BJ (cell line): Measurements from ENCODE around the gene DOCK1. TPM values are rescaled to one million over a fixed set of nuclear protein-coding genes. Genes with fewer than 3 reads are reported as not detected.

ENCODE experiments used
- CTCF ChIA-PET: fragments of 350-600 bp; formaldehyde crosslinking; extraction: SDS; loops from one replicate; lab custom pipeline; 2021; ENCODE audit warnings: antibody characterized with exemption, inconsistent platforms; lab: Yijun Ruan, JAX
- POLR2A ChIA-PET: fragments of 300-600 bp; sonication (Branson Sonifier 250); formaldehyde crosslinking; extraction: SDS; loops from one replicate; lab custom pipeline; 2021; ENCODE audit warnings: antibody characterized with exemption; lab: Charles Lee
- DNase-seq: peaks from one replicate; pipeline ENCODE4 v3.0.0-alpha.2; 2011; ENCODE audit warnings: low read depth
- H3K27me3 ChIP-seq: 2 replicates; pipeline ENCODE4 v1.6.0; 2011; ENCODE audit warnings: low read length; ENCODE audit not compliant: control insufficient read depth, insufficient read depth
- H3K36me3 ChIP-seq: 2 replicates; pipeline ENCODE4 v1.5.1; 2011; ENCODE audit warnings: low read length; ENCODE audit not compliant: control insufficient read depth, insufficient read depth
- H3K4me3 ChIP-seq: 2 replicates; pipeline ENCODE4 v1.5.1; 2011; ENCODE audit warnings: low read depth, mild to moderate bottlenecking, control low read depth, low read length
- polyA plus RNA-seq: library from polyadenylated mRNA; depleted of rRNA; stranded (reverse); fragments of >200 nt; gene quantifications from 2 replicates; pipeline ENCODE4 v1.2.3, GENCODE V29; 2011
- TF ChIP-seq, protein P1 (sequence below): IDR thresholded peaks from 2 replicates; pipeline ENCODE4 v1.5.1; 2011; ENCODE audit warnings: low read depth, mild to moderate bottlenecking, control low read depth, inconsistent platforms, low read length, moderate library complexity; ENCODE audit not compliant: insufficient read depth

The DOCK1 gene
- polyA plus RNA-seq, 1 experiment, result 20.0 TPM

DNA sequence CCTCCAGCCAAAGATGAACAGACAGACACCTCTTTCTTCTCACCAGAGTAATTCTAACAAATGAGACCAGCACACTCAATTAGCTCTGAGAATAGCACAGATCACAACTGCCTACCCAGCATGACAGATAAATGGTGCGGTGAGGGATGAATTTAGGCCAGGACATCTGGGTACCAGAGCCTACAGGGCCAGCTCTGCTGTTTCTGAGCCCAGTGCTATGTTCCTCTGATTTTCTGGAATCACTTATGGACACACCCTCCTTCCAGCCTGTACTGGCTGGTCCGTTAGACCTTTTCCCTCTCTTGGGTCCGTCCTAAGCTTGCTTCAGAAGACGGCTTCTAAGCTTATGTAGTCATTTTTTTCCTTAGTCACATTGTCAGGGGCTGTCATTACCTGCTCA lies 217.6 kb downstream of the DOCK1 start:
- Histone ChIP-seq H3K36me3 (peaks cover 10% of the 10 kb centered on the region), H3K4me3 (no peak overlapping the region), H3K27me3 (no peaks in the 10 kb centered on the region)
- DNase-seq, result no peak
- TF ChIP-seq, protein P1, sequence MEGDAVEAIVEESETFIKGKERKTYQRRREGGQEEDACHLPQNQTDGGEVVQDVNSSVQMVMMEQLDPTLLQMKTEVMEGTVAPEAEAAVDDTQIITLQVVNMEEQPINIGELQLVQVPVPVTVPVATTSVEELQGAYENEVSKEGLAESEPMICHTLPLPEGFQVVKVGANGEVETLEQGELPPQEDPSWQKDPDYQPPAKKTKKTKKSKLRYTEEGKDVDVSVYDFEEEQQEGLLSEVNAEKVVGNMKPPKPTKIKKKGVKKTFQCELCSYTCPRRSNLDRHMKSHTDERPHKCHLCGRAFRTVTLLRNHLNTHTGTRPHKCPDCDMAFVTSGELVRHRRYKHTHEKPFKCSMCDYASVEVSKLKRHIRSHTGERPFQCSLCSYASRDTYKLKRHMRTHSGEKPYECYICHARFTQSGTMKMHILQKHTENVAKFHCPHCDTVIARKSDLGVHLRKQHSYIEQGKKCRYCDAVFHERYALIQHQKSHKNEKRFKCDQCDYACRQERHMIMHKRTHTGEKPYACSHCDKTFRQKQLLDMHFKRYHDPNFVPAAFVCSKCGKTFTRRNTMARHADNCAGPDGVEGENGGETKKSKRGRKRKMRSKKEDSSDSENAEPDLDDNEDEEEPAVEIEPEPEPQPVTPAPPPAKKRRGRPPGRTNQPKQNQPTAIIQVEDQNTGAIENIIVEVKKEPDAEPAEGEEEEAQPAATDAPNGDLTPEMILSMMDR, result no peak
- CTCF ChIA-PET, result no interaction called here
- POLR2A ChIA-PET, result no interaction called here

DNA sequence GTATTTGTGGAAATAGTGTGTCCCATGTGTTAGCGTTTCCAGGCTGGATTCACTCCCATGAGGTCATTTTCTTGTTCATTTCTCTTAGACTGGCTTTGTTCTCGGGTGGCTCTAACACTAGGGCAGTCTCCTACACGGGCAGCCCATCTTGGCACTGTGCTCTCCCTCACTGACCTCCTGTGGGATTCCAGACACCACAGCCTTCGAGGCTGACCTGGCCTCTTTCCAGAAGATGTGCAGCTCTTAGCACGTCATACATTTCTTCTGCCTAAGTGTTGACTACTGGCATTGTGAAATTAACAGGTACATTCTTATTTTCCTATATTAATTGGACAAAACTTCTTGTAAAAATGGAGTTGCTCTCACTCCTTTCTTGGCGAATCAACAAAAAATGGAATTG lies 218.4 kb downstream of the DOCK1 start:
- no peak for DNase-seq
- CTCF ChIA-PET, result no interaction called here
- H3K36me3 ChIP-seq, result peaks cover 10% of the 10 kb centered on the region
- H3K4me3 ChIP-seq, result no peak overlapping the region
- no peaks in the 10 kb centered on the region for H3K27me3 ChIP-seq
- TF ChIP-seq, protein P1, result no peak
- POLR2A ChIA-PET, result no interaction called here

- no peak overlapping the region for H3K4me3 ChIP-seq
- ChIA-PET CTCF (no interaction called here), POLR2A (no interaction called here)
- peaks cover 16% of the 10 kb centered on the region for H3K36me3 ChIP-seq
- TF ChIP-seq, protein P1, result no peak
- H3K27me3 ChIP-seq, result no peaks in the 10 kb centered on the region
- no peak for DNase-seq
Measured at GRCh38 chr10:127125331-127125730, 220.1 kb downstream of the DOCK1 start.

GRCh38 chr10:127127822-127128221 lies 222.6 kb downstream of the DOCK1 start:
- DNase-seq, result no peak
- POLR2A ChIA-PET, result no interaction called here

GRCh38 chr10:127129104-127129503 lies 223.9 kb downstream of the DOCK1 start:
- no peak overlapping the region for H3K4me3 ChIP-seq
- no peaks in the 10 kb centered on the region for H3K27me3 ChIP-seq
- peaks cover 18% of the 10 kb centered on the region for H3K36me3 ChIP-seq
- DNase-seq, result no peak
- TF ChIP-seq, protein P1, result no peak
- POLR2A ChIA-PET, result no interaction called here
- CTCF ChIA-PET, result no interaction called here

More at GRCh38 chr10:127127822-127128221, 222.6 kb downstream of the DOCK1 start:
- CTCF ChIA-PET, result no interaction called here
- Histone ChIP-seq H3K36me3 (peaks cover 20% of the 10 kb centered on the region), H3K27me3 (no peaks in the 10 kb centered on the region), H3K4me3 (no peak overlapping the region)
- TF ChIP-seq, protein P1, result no peak
